Stomach (tissue), 4 donors: Measurements from ENCODE around the gene TMEM135.

ENCODE experiments used
- EP300 ChIP-seq: sonication (generic); formaldehyde crosslinking; IDR thresholded peaks from one replicate; pipeline ENCODE4 v1.6.1; 2017; ENCODE audit warnings: antibody characterized with exemption
- POLR2A ChIP-seq, 4 donors: fragments of 450-650 bp; IDR thresholded peaks; one replicate each; pipeline ENCODE4 v1.6.1; 2016; ENCODE audit warnings: antibody characterized with exemption in 4 of 4, control low read depth in 2 of 4, mild to moderate bottlenecking in 1 of 4, moderate library complexity in 1 of 4
- POLR2AphosphoS5 ChIP-seq, 3 donors: sonication (generic); formaldehyde crosslinking; IDR thresholded peaks; one replicate each; pipeline ENCODE4 v1.6.1; 2016; ENCODE audit warnings: antibody characterized with exemption in 3 of 3
- TF ChIP-seq, protein P1 (sequence below), 7 experiments: fragments of 450-650 bp in 4 of 7; fragments of 200-600 bp in 3 of 7; sonication (generic) in 3 of 7; IDR thresholded peaks; one replicate each; pipeline ENCODE4 v1.5.1; 2016 to 2019; ENCODE audit warnings: antibody characterized with exemption in 7 of 7, control low read depth in 2 of 7, mild to moderate bottlenecking in 1 of 7

DNA sequence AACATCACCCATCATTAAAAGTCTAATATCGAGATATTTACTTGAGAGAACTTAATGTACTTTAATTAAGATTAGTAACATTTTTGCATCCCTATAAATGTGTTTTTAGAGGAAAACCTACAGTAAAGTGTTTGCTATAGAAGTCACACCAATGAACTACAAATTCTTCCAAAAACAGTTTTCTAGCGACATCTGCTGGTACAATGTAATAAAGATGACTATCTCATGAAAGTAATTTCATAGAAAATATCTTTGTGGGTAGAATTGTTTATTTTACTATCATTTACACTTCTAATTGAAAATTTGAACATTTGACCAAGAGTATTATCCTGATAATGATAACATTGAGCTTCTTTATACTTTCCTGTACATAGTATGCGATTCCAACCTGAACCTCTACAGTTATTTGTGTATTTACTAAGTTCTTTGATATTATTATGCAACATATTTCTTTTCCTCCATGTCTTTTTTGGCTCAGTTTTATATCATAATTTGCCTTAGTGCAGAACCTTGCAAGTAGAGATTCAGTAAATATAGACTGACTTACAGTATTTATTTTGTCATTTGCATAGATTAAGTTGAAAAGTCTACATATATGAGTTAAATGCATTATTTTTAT is 252.7 kb downstream of the TMEM135 start:
- TF ChIP-seq, protein P1, sequence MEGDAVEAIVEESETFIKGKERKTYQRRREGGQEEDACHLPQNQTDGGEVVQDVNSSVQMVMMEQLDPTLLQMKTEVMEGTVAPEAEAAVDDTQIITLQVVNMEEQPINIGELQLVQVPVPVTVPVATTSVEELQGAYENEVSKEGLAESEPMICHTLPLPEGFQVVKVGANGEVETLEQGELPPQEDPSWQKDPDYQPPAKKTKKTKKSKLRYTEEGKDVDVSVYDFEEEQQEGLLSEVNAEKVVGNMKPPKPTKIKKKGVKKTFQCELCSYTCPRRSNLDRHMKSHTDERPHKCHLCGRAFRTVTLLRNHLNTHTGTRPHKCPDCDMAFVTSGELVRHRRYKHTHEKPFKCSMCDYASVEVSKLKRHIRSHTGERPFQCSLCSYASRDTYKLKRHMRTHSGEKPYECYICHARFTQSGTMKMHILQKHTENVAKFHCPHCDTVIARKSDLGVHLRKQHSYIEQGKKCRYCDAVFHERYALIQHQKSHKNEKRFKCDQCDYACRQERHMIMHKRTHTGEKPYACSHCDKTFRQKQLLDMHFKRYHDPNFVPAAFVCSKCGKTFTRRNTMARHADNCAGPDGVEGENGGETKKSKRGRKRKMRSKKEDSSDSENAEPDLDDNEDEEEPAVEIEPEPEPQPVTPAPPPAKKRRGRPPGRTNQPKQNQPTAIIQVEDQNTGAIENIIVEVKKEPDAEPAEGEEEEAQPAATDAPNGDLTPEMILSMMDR (IDR thresholded peaks at IDR 0.05), result peak in 4 of 7 experiments; percentile 22 to 65 (median 54)
- TF ChIP-seq POLR2A (IDR thresholded peaks at IDR 0.05), result no peak
- no peak for TF ChIP-seq POLR2AphosphoS5 (IDR thresholded peaks at IDR 0.05)
- no peak for TF ChIP-seq EP300
